Measurements from ENCODE around the gene REM2.

REM2 gene

DNA sequence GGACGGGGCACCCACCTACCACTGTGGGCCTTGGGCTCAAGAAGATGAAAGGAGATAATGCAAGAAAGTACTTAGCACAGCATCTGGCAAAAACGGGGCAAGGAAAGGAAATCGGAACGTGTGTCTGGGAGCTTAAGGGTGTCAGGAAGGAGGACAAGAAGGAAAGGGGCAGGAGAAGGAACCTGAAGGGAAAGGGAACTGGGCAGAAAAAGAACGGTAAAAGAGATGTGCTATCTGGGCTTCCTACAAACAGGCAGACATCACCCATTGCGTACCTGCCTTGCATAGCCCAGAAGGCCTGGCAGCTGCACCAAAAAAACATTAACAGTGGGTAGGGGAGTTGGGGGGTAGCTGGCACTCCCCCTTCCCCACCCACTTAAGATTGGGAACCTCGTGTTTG lies 958 bp upstream of the REM2 start:
- H3K4me1 ChIP-seq (ENCODE audit: control insufficient read depth in 1 of 2, insufficient read depth in 2 of 2, low read length in 2 of 2) = peaks cover 11 to 16% of the 10 kb centered on the region in 2 experiments
- H2BK12ac ChIP-seq (ENCODE audit: low read length) = no peak overlapping the region
- no peak overlapping the region for H3K18ac ChIP-seq (ENCODE audit: low read length)
- H3K27me3 ChIP-seq (ENCODE audit: insufficient read depth, low read length) = no peaks in the 10 kb centered on the region
- no peak overlapping the region for H4K91ac ChIP-seq (ENCODE audit: low read depth, low read length)
- H3K23ac ChIP-seq (ENCODE audit: low read length) = no peak overlapping the region
- no peak overlapping the region for H3K4ac ChIP-seq (ENCODE audit: low read depth, low read length)
- H3K14ac ChIP-seq (ENCODE audit: low read length) = no peak overlapping the region
- WGBS (ENCODE audit: extremely low coverage, insufficient coverage, insufficient read length) = no CpG with 5 or more reads among the region's 7 CpGs
- H4K12ac ChIP-seq (ENCODE audit: low read depth, low read length) = no peak overlapping the region
- peaks cover 10% of the 10 kb centered on the region for H3K79me1 ChIP-seq (ENCODE audit: low read length)
- H3K36me3 ChIP-seq (ENCODE audit: control insufficient read depth in 1 of 2, insufficient read depth in 2 of 2, low read length in 2 of 2) = peaks cover 13 to 20% of the 10 kb centered on the region in 2 experiments
- no peaks in the 10 kb centered on the region for H3K9me3 ChIP-seq (ENCODE audit: insufficient read depth, low read depth, low read length)
- DNase-seq = no peak
- H2BK120ac ChIP-seq (ENCODE audit: insufficient read depth, low read length, poor library complexity) = no peak overlapping the region
- no peak overlapping the region for H3K27ac ChIP-seq (ENCODE audit: low read depth, low read length)
- no peak overlapping the region for H3K9ac ChIP-seq (ENCODE audit: low read length)
- no peak overlapping the region for H3K4me2 ChIP-seq (ENCODE audit: low read length)
- H2AFZ ChIP-seq (ENCODE audit: insufficient read depth, low read length, poor library complexity) = peak overlapping the region; percentile 9
- H2BK5ac ChIP-seq (ENCODE audit: low read depth, low read length, poor library complexity) = no peak overlapping the region
- H4K8ac ChIP-seq (ENCODE audit: low read depth, low read length) = no peak overlapping the region
- no peak overlapping the region for H3K4me3 ChIP-seq (ENCODE audit: low read depth, low read length)
- H3K79me2 ChIP-seq (ENCODE audit: control insufficient read depth, insufficient read depth, low read length, poor library complexity) = no peaks in the 10 kb centered on the region
- H2AK5ac ChIP-seq (ENCODE audit: low read length) = no peak overlapping the region

DNA sequence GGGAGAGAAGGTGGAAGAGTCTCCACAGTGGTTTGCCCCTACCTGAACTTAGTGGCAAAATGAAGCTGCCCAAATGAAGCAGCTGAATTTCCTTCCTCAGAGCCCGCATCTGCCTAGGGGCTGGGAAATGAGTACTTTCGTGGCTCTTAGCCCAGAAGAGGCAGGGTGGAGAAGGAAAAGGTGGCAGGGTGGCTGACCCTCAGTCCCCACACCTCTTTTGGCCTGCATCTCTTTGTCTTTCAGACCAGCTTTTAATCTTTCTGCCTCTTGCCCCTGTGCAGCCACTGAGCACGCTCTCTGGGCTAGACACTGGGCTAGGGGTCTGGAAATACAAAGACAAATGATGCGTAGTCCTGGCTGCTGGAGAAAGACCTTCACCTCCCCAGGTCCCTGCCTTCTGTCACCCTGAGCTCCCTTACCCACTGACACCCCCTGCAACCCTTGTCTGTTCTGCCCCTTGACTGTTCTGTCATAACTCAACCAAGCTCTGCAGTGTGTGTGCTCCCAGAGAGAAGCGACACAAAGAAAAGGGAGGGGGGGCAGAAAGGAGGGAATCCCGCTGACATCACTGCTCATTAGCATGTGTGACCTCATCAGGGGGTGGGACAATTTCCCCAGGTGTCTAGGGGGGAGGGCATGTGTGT lies 371 bp upstream of the REM2 start:
- Histone ChIP-seq H2AFZ (ENCODE audit: insufficient read depth, low read length, poor library complexity) (peak overlapping the region; percentile 9), H2BK5ac (ENCODE audit: low read depth, low read length, poor library complexity) (no peak overlapping the region), H3K9ac (ENCODE audit: low read length) (no peak overlapping the region), H3K4ac (ENCODE audit: low read depth, low read length) (no peak overlapping the region), H3K27ac (ENCODE audit: low read depth, low read length) (no peak overlapping the region), H3K9me3 (ENCODE audit: insufficient read depth, low read depth, low read length) (no peaks in the 10 kb centered on the region), H3K23ac (ENCODE audit: low read length) (no peak overlapping the region), H3K79me2 (ENCODE audit: control insufficient read depth, insufficient read depth, low read length, poor library complexity) (no peaks in the 10 kb centered on the region), H3K4me2 (ENCODE audit: low read length) (peak overlapping the region; percentile 66), H2BK12ac (ENCODE audit: low read length) (no peak overlapping the region), H4K91ac (ENCODE audit: low read depth, low read length) (no peak overlapping the region), H3K14ac (ENCODE audit: low read length) (no peak overlapping the region), H3K27me3 (ENCODE audit: insufficient read depth, low read length) (no peaks in the 10 kb centered on the region), H4K12ac (ENCODE audit: low read depth, low read length) (peak overlapping the region; percentile 49), H4K8ac (ENCODE audit: low read depth, low read length) (no peak overlapping the region), H3K79me1 (ENCODE audit: low read length) (peaks cover 10% of the 10 kb centered on the region), H2BK120ac (ENCODE audit: insufficient read depth, low read length, poor library complexity) (no peak overlapping the region), H3K36me3 (ENCODE audit: control insufficient read depth in 1 of 2, insufficient read depth in 2 of 2, low read length in 2 of 2) (peaks cover 8 to 14% of the 10 kb centered on the region in 2 experiments), H3K18ac (ENCODE audit: low read length) (peak overlapping the region; percentile 7), H2AK5ac (ENCODE audit: low read length) (no peak overlapping the region), H3K4me3 (ENCODE audit: low read depth, low read length) (no peak overlapping the region), H3K4me1 (ENCODE audit: control insufficient read depth in 1 of 2, insufficient read depth in 2 of 2, low read length in 2 of 2) (peaks cover 11 to 16% of the 10 kb centered on the region in 2 experiments)
- DNase-seq = peak; percentile 49 to 69
- no CpG with 5 or more reads among the region's 6 CpGs for WGBS (ENCODE audit: extremely low coverage, insufficient coverage, insufficient read length)

DNA sequence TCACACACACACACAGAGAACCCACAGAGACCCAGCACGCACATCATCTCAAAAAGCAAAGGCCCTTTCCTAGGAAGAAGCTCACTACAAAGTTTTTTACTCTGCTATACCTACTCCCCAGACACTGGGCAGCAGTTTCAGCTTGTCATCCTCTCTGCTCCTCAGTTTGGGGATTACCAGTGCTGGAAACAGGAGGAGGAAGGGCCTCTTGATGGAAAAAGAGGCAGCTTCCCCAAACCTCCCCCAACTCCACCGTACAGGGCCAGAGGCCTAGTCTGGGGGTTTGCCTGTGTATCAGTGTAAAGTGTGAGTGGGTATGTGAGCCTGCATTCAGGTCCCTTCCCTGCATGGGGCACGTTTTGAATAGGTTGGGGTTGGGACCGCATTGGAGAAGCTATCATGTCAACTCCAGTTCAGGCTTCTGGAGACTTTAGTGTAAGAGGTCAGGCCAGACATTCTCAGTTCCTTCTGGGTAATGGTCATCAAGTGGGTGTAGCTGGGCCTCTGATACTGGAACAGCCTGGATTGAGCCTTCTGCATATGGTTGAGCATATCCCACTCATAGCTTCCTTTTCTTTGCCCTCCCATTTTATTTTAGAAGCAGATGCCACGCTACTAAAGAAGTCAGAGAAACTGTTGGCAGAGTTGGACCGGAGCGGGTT lies 1.2 kb downstream of the REM2 start:
- Histone ChIP-seq H2AK5ac (ENCODE audit: low read length) (no peak overlapping the region), H3K27me3 (ENCODE audit: insufficient read depth, low read length) (no peaks in the 10 kb centered on the region), H3K4ac (ENCODE audit: low read depth, low read length) (no peak overlapping the region), H3K18ac (ENCODE audit: low read length) (no peak overlapping the region), H2BK5ac (ENCODE audit: low read depth, low read length, poor library complexity) (no peak overlapping the region), H4K8ac (ENCODE audit: low read depth, low read length) (no peak overlapping the region), H2BK12ac (ENCODE audit: low read length) (no peak overlapping the region), H3K9me3 (ENCODE audit: insufficient read depth, low read depth, low read length) (no peaks in the 10 kb centered on the region), H3K4me1 (ENCODE audit: control insufficient read depth in 1 of 2, insufficient read depth in 2 of 2, low read length in 2 of 2) (peaks cover 11 to 20% of the 10 kb centered on the region in 2 experiments), H4K91ac (ENCODE audit: low read depth, low read length) (no peak overlapping the region), H3K14ac (ENCODE audit: low read length) (no peak overlapping the region), H3K23ac (ENCODE audit: low read length) (no peak overlapping the region), H2BK120ac (ENCODE audit: insufficient read depth, low read length, poor library complexity) (no peak overlapping the region), H3K9ac (ENCODE audit: low read length) (no peak overlapping the region), H3K36me3 (ENCODE audit: control insufficient read depth in 1 of 2, insufficient read depth in 2 of 2, low read length in 2 of 2) (peaks cover 0 to 3% of the 10 kb centered on the region in 2 experiments), H3K27ac (ENCODE audit: low read depth, low read length) (no peak overlapping the region), H3K4me3 (ENCODE audit: low read depth, low read length) (no peak overlapping the region), H2AFZ (ENCODE audit: insufficient read depth, low read length, poor library complexity) (no peak overlapping the region), H4K12ac (ENCODE audit: low read depth, low read length) (no peak overlapping the region), H3K79me1 (ENCODE audit: low read length) (peaks cover 10% of the 10 kb centered on the region), H3K4me2 (ENCODE audit: low read length) (no peak overlapping the region), H3K79me2 (ENCODE audit: control insufficient read depth, insufficient read depth, low read length, poor library complexity) (no peaks in the 10 kb centered on the region)
- DNase-seq = no peak
- WGBS (ENCODE audit: extremely low coverage, insufficient coverage, insufficient read length) = no CpG with 5 or more reads among the region's 7 CpGs

DNA sequence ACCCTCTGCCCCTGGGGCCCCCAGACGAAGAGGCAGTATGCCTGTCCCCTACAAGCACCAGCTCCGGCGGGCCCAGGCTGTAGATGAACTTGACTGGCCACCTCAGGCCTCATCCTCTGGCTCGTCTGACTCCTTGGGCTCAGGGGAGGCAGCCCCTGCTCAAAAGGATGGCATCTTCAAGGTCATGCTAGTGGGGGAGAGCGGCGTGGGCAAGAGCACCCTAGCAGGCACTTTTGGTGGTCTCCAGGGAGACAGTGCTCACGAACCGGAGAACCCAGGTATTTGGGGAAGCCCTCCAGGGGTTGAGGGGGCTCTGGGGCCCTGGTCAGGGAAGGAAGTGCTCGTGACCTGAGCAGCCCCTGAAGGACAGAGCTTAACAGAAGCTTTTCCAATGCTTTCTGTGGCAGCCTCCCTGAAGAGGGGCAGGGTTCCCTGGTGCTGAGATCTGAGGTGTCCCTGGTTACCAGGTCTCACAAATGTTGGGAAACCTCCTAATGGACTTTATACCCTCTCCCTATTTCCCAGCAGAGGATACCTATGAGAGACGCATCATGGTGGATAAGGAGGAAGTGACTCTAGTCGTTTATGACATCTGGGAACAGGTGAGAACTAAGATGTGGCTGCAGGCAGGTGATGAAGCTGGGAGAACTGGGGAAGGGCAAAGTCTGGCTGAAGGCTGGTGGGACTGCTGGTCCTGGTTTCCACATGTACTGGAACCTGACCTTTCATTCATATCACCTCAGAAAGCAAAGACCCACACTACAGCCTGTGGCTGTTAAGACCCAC lies 1.9 kb downstream of the REM2 start:
- Histone ChIP-seq H2BK5ac (ENCODE audit: low read depth, low read length, poor library complexity) (no peak overlapping the region), H2BK120ac (ENCODE audit: insufficient read depth, low read length, poor library complexity) (no peak overlapping the region), H3K9me3 (ENCODE audit: insufficient read depth, low read depth, low read length) (no peaks in the 10 kb centered on the region), H4K12ac (ENCODE audit: low read depth, low read length) (no peak overlapping the region), H3K18ac (ENCODE audit: low read length) (no peak overlapping the region), H4K91ac (ENCODE audit: low read depth, low read length) (no peak overlapping the region), H3K9ac (ENCODE audit: low read length) (no peak overlapping the region), H3K27me3 (ENCODE audit: insufficient read depth, low read length) (no peaks in the 10 kb centered on the region), H3K23ac (ENCODE audit: low read length) (no peak overlapping the region), H3K4ac (ENCODE audit: low read depth, low read length) (no peak overlapping the region), H3K27ac (ENCODE audit: low read depth, low read length) (no peak overlapping the region), H3K79me2 (ENCODE audit: control insufficient read depth, insufficient read depth, low read length, poor library complexity) (no peaks in the 10 kb centered on the region), H4K8ac (ENCODE audit: low read depth, low read length) (no peak overlapping the region), H3K14ac (ENCODE audit: low read length) (no peak overlapping the region), H3K4me3 (ENCODE audit: low read depth, low read length) (no peak overlapping the region), H3K4me1 (ENCODE audit: control insufficient read depth in 1 of 2, insufficient read depth in 2 of 2, low read length in 2 of 2) (peaks cover 11 to 20% of the 10 kb centered on the region in 2 experiments), H3K79me1 (ENCODE audit: low read length) (peaks cover 10% of the 10 kb centered on the region), H3K4me2 (ENCODE audit: low read length) (no peak overlapping the region), H2AFZ (ENCODE audit: insufficient read depth, low read length, poor library complexity) (no peak overlapping the region), H2AK5ac (ENCODE audit: low read length) (no peak overlapping the region), H2BK12ac (ENCODE audit: low read length) (no peak overlapping the region), H3K36me3 (ENCODE audit: control insufficient read depth in 1 of 2, insufficient read depth in 2 of 2, low read length in 2 of 2) (peaks cover 0 to 3% of the 10 kb centered on the region in 2 experiments)
- no peak for DNase-seq
- no CpG with 5 or more reads among the region's 11 CpGs for WGBS (ENCODE audit: extremely low coverage, insufficient coverage, insufficient read length)
